GM18502 (cell line): Measurements from ENCODE around the gene DAB1.
A peak's percentile ranks its signal among the peaks of the same experiment; 100 is the strongest.

Experiments
- ATAC-seq: cut with Tn5 transposase; IDR thresholded peaks from one replicate; pipeline ENCODE4 v1.9.1; 2021; ENCODE audit warnings: mild to moderate bottlenecking; ENCODE audit not compliant: unreplicated experiment, poor library complexity

Gene DAB1

GRCh38 chr1:57138432-57139078 is 285.3 kb downstream of the DAB1 start:
- ATAC-seq = no peak

- peak; percentile 83 for ATAC-seq
These were observed 285.9 kb downstream of the DAB1 start for GRCh38 chr1:57137980-57138379.

- ATAC-seq = no peak
These were observed 289.1 kb downstream of the DAB1 start for GRCh38 chr1:57134803-57135202.

- ATAC-seq = no peak
These were observed 290.2 kb downstream of the DAB1 start for GRCh38 chr1:57133686-57134085.

GRCh38 chr1:57132993-57133622 is 290.8 kb downstream of the DAB1 start:
- no peak for ATAC-seq

- ATAC-seq = no peak
These were observed 292.0 kb downstream of the DAB1 start for GRCh38 chr1:57131701-57132394.

- no peak for ATAC-seq
These were observed 292.6 kb downstream of the DAB1 start for GRCh38 chr1:57131257-57131656.

- ATAC-seq = no peak
These were observed 294.0 kb downstream of the DAB1 start for GRCh38 chr1:57129865-57130264.

- ATAC-seq = no peak
These were observed 295.9 kb downstream of the DAB1 start for GRCh38 chr1:57127976-57128375.

GRCh38 chr1:57124768-57125446 is 299.0 kb downstream of the DAB1 start:
- ATAC-seq = no peak

- no peak for ATAC-seq
These were observed 299.7 kb downstream of the DAB1 start for GRCh38 chr1:57124170-57124569.

- no peak for ATAC-seq
These were observed 301.8 kb downstream of the DAB1 start for GRCh38 chr1:57122031-57122430.

- ATAC-seq = no peak
These were observed 304.8 kb downstream of the DAB1 start for GRCh38 chr1:57118948-57119603.

GRCh38 chr1:57117753-57118152 is 306.1 kb downstream of the DAB1 start:
- no peak for ATAC-seq

GRCh38 chr1:57116871-57117270 is 307.0 kb downstream of the DAB1 start:
- no peak for ATAC-seq

GRCh38 chr1:57115030-57115614 is 308.7 kb downstream of the DAB1 start:
- no peak for ATAC-seq

GRCh38 chr1:57112148-57112547 is 311.7 kb downstream of the DAB1 start:
- ATAC-seq = no peak

GRCh38 chr1:57111175-57111574 is 312.7 kb downstream of the DAB1 start:
- ATAC-seq = no peak

- no peak for ATAC-seq
These were observed 314.0 kb downstream of the DAB1 start for GRCh38 chr1:57109883-57110282.

GRCh38 chr1:57109247-57109646 is 314.6 kb downstream of the DAB1 start:
- ATAC-seq = no peak
